ENCODE data around the gene RFT1.

GRCh38 chr3:53170325-53171063, 40.3 kb upstream of the RFT1 start:
- TF ChIP-seq CTCF (conservative IDR thresholded peaks at IDR 0.05; ENCODE audit: low read depth in 2 of 2) (no peak), POLR2AphosphoS5 (IDR thresholded peaks at IDR 0.05; ENCODE audit: low read depth) (no peak), EZH2 (IDR thresholded peaks at IDR 0.05; ENCODE audit: low read depth, unreplicated experiment) (no peak), JUNB (IDR thresholded peaks at IDR 0.05; ENCODE audit: unreplicated experiment) (no peak), CREB1 (CRISPR knock-in tag; IDR thresholded peaks at IDR 0.05; ENCODE audit: low read depth) (no peak), REST (IDR thresholded peaks at IDR 0.05; ENCODE audit: unreplicated experiment) (no peak), EZH2phosphoT487 (IDR thresholded peaks at IDR 0.05; ENCODE audit: unreplicated experiment) (no peak), ZNF114 (CRISPR knock-in tag; IDR thresholded peaks at IDR 0.05) (no peak), ZNF462 (CRISPR knock-in tag; IDR thresholded peaks at IDR 0.05) (no peak)
